Nephron progenitor cell (in vitro differentiated cells): Measurements from ENCODE around the gene ZNF823.

Source experiments
- DNase-seq: peaks from one replicate; pipeline ENCODE4 v3.0.0; 2021
- H3K27ac Mint-ChIP-seq: 2 replicates; pipeline ENCODE4 v1.8.0; 2021; ENCODE audit warnings: mild to moderate bottlenecking, moderate library complexity, mixed read lengths
- H3K27me3 Mint-ChIP-seq: 2 replicates; pipeline ENCODE4 v1.8.0; 2021; ENCODE audit warnings: mild to moderate bottlenecking, low read depth, mixed read lengths; ENCODE audit not compliant: poor library complexity
- H3K36me3 Mint-ChIP-seq: 2 replicates; pipeline ENCODE4 v1.8.0; 2021; ENCODE audit warnings: low read depth, mixed read lengths
- H3K4me1 Mint-ChIP-seq: 2 replicates; pipeline ENCODE4 v1.8.0; 2021; ENCODE audit warnings: mixed read lengths
- H3K4me3 Mint-ChIP-seq: 2 replicates; pipeline ENCODE4 v1.8.0; 2021; ENCODE audit warnings: mild to moderate bottlenecking, moderate library complexity, mixed read lengths
- H3K9me3 Mint-ChIP-seq: 2 replicates; pipeline ENCODE4 v1.8.0; 2021; ENCODE audit warnings: mild to moderate bottlenecking, moderate library complexity, mixed read lengths
- CTCF ChIP-seq: fragments of 200-600 bp; sonication (generic); IDR thresholded peaks from 2 replicates; pipeline ENCODE4 v1.5.0; 2021; ENCODE audit warnings: antibody characterized with exemption

ZNF823 gene

GRCh38 chr19:11738746-11739620 lies at the start of gene ZNF823:
Gene ZNF823 (minus strand): TSS chr19:11738946. CDS start chr19:11738819, 127 bp downstream.
- Mint-ChIP-seq H3K27me3 (peaks cover 16% of the 10 kb centered on the region), H3K36me3 (peaks cover 21% of the 10 kb centered on the region), H3K4me3 (peak within 1 kb of the TSS; percentile 99), H3K9me3 (peaks cover 14% of the 10 kb centered on the region), H3K27ac (peak within 1 kb of the TSS; percentile 100), H3K4me1 (peaks cover 28% of the 10 kb centered on the region)
- peak; percentile 99 for DNase-seq
- TF ChIP-seq CTCF = no peak

GRCh38 chr19:11787536-11787935 lies 48.8 kb upstream of the ZNF823 start:
- H3K4me3 Mint-ChIP-seq = no peak overlapping the region
- H3K36me3 Mint-ChIP-seq = peaks cover 25% of the 10 kb centered on the region
- no peak overlapping the region for H3K27ac Mint-ChIP-seq
- DNase-seq = no peak
- peaks cover 73% of the 10 kb centered on the region for H3K9me3 Mint-ChIP-seq
- H3K27me3 Mint-ChIP-seq = peaks cover 26% of the 10 kb centered on the region
- no peaks in the 10 kb centered on the region for H3K4me1 Mint-ChIP-seq
- TF ChIP-seq CTCF = no peak

- Mint-ChIP-seq H3K27ac (no peak overlapping the region), H3K4me1 (no peaks in the 10 kb centered on the region), H3K36me3 (peaks cover 49% of the 10 kb centered on the region), H3K27me3 (peaks cover 9% of the 10 kb centered on the region), H3K4me3 (no peak overlapping the region), H3K9me3 (peaks cover 90% of the 10 kb centered on the region)
- TF ChIP-seq CTCF = no peak
- no peak for DNase-seq
Measured at GRCh38 chr19:11784356-11784755, 45.6 kb upstream of the ZNF823 start.

- peaks cover 9% of the 10 kb centered on the region for H3K27me3 Mint-ChIP-seq
- no peak overlapping the region for H3K4me3 Mint-ChIP-seq
- no peaks in the 10 kb centered on the region for H3K4me1 Mint-ChIP-seq
- TF ChIP-seq CTCF = no peak
- DNase-seq = no peak
- H3K9me3 Mint-ChIP-seq = peaks cover 90% of the 10 kb centered on the region
- peaks cover 55% of the 10 kb centered on the region for H3K36me3 Mint-ChIP-seq
- H3K27ac Mint-ChIP-seq = no peak overlapping the region
Measured at GRCh38 chr19:11783767-11784166, 45.0 kb upstream of the ZNF823 start.

- H3K27me3 Mint-ChIP-seq = peaks cover 5% of the 10 kb centered on the region
- no peak overlapping the region for H3K4me3 Mint-ChIP-seq
- no peak overlapping the region for H3K27ac Mint-ChIP-seq
- peaks cover 73% of the 10 kb centered on the region for H3K36me3 Mint-ChIP-seq
- no peaks in the 10 kb centered on the region for H3K4me1 Mint-ChIP-seq
- TF ChIP-seq CTCF = no peak
- no peak for DNase-seq
- peaks cover 93% of the 10 kb centered on the region for H3K9me3 Mint-ChIP-seq
Measured at GRCh38 chr19:11781295-11782057, 42.7 kb upstream of the ZNF823 start.
